ENCODE data around the gene RBM10. TPM values are rescaled to one million over a fixed set of nuclear protein-coding genes. Genes with fewer than 3 reads are reported as not detected.

The RBM10 gene
- total RNA-seq, 2 experiments from 2014 or later = 44.9 to 45.6 TPM

GRCh38 chrX:47196098-47196497, 51.1 kb downstream of the RBM10 start:
- H3K27ac ChIP-seq (ENCODE audit: low read depth, low read length, poor library complexity, severe bottlenecking) = no peak overlapping the region
- ChIA-PET CTCF (ENCODE audit: unreplicated experiment) (no interaction called here), POLR2A (no interaction called here)
- peaks cover 67% of the 10 kb centered on the region for H3K36me3 ChIP-seq (ENCODE audit: insufficient read depth, low read length)
- BruUV-seq (replicated peaks) = no TSS peak
- no peak overlapping the region for H3K4me3 ChIP-seq (ENCODE audit: low read depth, low read length, poor library complexity, severe bottlenecking)
- no peaks in the 10 kb centered on the region for H3K9me3 ChIP-seq (ENCODE audit: low read length)
- DNase-seq (ENCODE audit: low spot score) = no peak
- peaks cover 26% of the 10 kb centered on the region for H3K4me1 ChIP-seq (ENCODE audit: insufficient read depth, low read length, poor library complexity, severe bottlenecking)
- no peak overlapping the region for H2AFZ ChIP-seq (ENCODE audit: low read length)
- H3K79me2 ChIP-seq (ENCODE audit: insufficient read depth, low read depth, low read length) = peaks cover 55% of the 10 kb centered on the region
- H3K4me2 ChIP-seq (ENCODE audit: low read length) = peak overlapping the region; percentile 93
- no peaks in the 10 kb centered on the region for H4K20me1 ChIP-seq (ENCODE audit: insufficient read depth, low read length)
- TF ChIP-seq, protein P1, sequence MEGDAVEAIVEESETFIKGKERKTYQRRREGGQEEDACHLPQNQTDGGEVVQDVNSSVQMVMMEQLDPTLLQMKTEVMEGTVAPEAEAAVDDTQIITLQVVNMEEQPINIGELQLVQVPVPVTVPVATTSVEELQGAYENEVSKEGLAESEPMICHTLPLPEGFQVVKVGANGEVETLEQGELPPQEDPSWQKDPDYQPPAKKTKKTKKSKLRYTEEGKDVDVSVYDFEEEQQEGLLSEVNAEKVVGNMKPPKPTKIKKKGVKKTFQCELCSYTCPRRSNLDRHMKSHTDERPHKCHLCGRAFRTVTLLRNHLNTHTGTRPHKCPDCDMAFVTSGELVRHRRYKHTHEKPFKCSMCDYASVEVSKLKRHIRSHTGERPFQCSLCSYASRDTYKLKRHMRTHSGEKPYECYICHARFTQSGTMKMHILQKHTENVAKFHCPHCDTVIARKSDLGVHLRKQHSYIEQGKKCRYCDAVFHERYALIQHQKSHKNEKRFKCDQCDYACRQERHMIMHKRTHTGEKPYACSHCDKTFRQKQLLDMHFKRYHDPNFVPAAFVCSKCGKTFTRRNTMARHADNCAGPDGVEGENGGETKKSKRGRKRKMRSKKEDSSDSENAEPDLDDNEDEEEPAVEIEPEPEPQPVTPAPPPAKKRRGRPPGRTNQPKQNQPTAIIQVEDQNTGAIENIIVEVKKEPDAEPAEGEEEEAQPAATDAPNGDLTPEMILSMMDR (conservative IDR thresholded peaks at IDR 0.05; ENCODE audit: low read length) = no peak
- intact Hi-C loops (cut with micrococcal nuclease; ENCODE audit: unreplicated experiment) = no loop called here
- H3K9me2 ChIP-seq (ENCODE audit: insufficient read depth, low read length) = no peaks in the 10 kb centered on the region

DNA sequence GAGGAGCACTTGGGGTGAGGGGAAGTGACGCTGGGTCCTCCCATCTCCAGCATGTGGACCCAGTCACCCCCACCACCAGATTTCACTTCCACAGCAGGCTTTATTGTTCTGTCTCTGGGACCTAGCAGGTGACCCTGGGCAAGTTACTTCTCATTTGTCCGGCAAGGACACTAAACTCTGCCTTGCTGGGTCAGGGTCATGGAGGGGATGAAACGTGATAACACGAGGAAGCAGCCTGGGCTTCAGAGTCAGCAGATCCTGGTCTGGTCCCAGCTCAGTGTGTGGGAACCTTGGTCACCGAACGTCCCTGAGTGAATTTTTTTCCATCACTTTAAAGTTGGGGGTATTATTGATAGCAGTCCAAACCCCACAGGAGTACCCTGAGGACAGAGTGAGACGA, 52.5 kb downstream of the RBM10 start:
- Histone ChIP-seq H3K9me3 (ENCODE audit: low read length) (no peaks in the 10 kb centered on the region), H3K4me2 (ENCODE audit: low read length) (no peak overlapping the region), H3K36me3 (ENCODE audit: insufficient read depth, low read length) (peaks cover 82% of the 10 kb centered on the region), H3K4me3 (ENCODE audit: low read depth, low read length, poor library complexity, severe bottlenecking) (no peak overlapping the region), H3K27ac (ENCODE audit: low read depth, low read length, poor library complexity, severe bottlenecking) (no peak overlapping the region), H2AFZ (ENCODE audit: low read length) (no peak overlapping the region), H3K4me1 (ENCODE audit: insufficient read depth, low read length, poor library complexity, severe bottlenecking) (peaks cover 26% of the 10 kb centered on the region), H4K20me1 (ENCODE audit: insufficient read depth, low read length) (no peaks in the 10 kb centered on the region), H3K79me2 (ENCODE audit: insufficient read depth, low read depth, low read length) (peaks cover 45% of the 10 kb centered on the region), H3K9me2 (ENCODE audit: insufficient read depth, low read length) (no peaks in the 10 kb centered on the region)
- TF ChIP-seq, protein P1 (conservative IDR thresholded peaks at IDR 0.05; ENCODE audit: low read length) = no peak
- TF ChIP-seq EZH2phosphoT487 (IDR thresholded peaks at IDR 0.05; ENCODE audit: borderline replicate concordance, low read depth, low read length) = no peak
- BruUV-seq (replicated peaks) = no TSS peak
- ChIA-PET POLR2A (no interaction called here), CTCF (ENCODE audit: unreplicated experiment) (no interaction called here)
- no peak for DNase-seq (ENCODE audit: low spot score)
- intact Hi-C loops (cut with micrococcal nuclease; ENCODE audit: unreplicated experiment) = no loop called here

- intact Hi-C loops (cut with micrococcal nuclease; ENCODE audit: unreplicated experiment) = no loop called here
- Histone ChIP-seq H3K4me1 (ENCODE audit: insufficient read depth, low read length, poor library complexity, severe bottlenecking) (peaks cover 26% of the 10 kb centered on the region), H3K36me3 (ENCODE audit: insufficient read depth, low read length) (peaks cover 88% of the 10 kb centered on the region), H4K20me1 (ENCODE audit: insufficient read depth, low read length) (no peaks in the 10 kb centered on the region), H3K9me3 (ENCODE audit: low read length) (no peaks in the 10 kb centered on the region), H3K27ac (ENCODE audit: low read depth, low read length, poor library complexity, severe bottlenecking) (no peak overlapping the region), H3K4me3 (ENCODE audit: low read depth, low read length, poor library complexity, severe bottlenecking) (no peak overlapping the region), H3K9me2 (ENCODE audit: insufficient read depth, low read length) (no peaks in the 10 kb centered on the region), H3K79me2 (ENCODE audit: insufficient read depth, low read depth, low read length) (peaks cover 45% of the 10 kb centered on the region), H3K4me2 (ENCODE audit: low read length) (no peak overlapping the region), H2AFZ (ENCODE audit: low read length) (no peak overlapping the region)
- TF ChIP-seq, protein P1 (conservative IDR thresholded peaks at IDR 0.05; ENCODE audit: low read length) = no peak
- TF ChIP-seq EZH2phosphoT487 (IDR thresholded peaks at IDR 0.05; ENCODE audit: borderline replicate concordance, low read depth, low read length) = no peak
- BruUV-seq (replicated peaks) = no TSS peak
- ChIA-PET CTCF (ENCODE audit: unreplicated experiment) (no interaction called here), POLR2A (no interaction called here)
- DNase-seq (ENCODE audit: low spot score) = no peak
These were observed 53.1 kb downstream of the RBM10 start for GRCh38 chrX:47198026-47198686.
